HG02642 (cell line): ENCODE results near the gene OR8G1.
"Not testable (repeated sequence)": the region's sequence is repeated elsewhere in the genome, so short reads cannot be mapped to it uniquely, and the experiment has no call there.

Experiments
- ATAC-seq: cut with Tn5 transposase; IDR thresholded peaks from one replicate; pipeline ENCODE4 v1.9.1; 2021; ENCODE audit warnings: mild to moderate bottlenecking; ENCODE audit not compliant: unreplicated experiment, poor library complexity

Gene OR8G1, protein sequence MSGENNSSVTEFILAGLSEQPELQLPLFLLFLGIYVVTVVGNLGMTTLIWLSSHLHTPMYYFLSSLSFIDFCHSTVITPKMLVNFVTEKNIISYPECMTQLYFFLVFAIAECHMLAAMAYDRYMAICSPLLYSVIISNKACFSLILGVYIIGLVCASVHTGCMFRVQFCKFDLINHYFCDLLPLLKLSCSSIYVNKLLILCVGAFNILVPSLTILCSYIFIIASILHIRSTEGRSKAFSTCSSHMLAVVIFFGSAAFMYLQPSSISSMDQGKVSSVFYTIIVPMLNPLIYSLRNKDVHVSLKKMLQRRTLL

DNA sequence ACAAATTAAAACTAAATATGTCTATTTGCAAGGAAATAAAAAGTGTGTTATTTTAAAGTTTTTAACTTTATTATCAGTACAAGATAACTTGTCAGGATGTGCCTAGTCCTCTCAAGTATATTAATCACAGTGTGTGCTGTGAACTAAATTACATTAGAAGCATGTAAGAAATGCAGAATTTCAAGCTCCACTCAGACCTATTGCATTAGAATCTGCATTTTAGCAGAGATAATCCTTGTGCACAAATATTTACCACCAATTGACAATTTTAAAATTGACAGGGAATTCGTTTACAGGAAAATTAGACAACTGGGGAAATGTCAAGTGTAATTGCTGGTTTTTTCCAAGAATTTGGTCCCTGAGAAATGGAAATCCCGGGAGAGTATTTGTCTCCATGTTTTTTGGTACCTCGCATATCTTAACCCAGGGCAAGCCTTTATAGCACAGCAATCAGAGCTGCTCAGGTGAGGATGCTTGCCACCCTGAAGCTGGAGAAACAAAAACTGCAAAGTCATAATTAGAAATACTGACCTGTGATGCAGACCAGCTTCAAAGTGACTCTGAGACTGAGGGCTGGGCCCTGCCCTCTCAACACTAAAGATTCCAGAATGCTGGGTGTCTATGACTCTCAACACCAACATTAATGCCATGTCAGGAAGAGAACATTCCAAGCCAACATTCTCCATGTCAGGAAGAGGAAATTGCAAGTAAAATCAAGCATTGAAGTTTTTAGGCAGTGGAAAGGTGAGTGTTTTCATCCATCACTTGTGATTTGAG is at the start of gene OR8G1:
OR8G1 (plus strand) TSS at position 475 of the 777 bp plus-strand sequence. CDS start 8,581 bp downstream, outside the sequence.
- ATAC-seq, result no peak

DNA sequence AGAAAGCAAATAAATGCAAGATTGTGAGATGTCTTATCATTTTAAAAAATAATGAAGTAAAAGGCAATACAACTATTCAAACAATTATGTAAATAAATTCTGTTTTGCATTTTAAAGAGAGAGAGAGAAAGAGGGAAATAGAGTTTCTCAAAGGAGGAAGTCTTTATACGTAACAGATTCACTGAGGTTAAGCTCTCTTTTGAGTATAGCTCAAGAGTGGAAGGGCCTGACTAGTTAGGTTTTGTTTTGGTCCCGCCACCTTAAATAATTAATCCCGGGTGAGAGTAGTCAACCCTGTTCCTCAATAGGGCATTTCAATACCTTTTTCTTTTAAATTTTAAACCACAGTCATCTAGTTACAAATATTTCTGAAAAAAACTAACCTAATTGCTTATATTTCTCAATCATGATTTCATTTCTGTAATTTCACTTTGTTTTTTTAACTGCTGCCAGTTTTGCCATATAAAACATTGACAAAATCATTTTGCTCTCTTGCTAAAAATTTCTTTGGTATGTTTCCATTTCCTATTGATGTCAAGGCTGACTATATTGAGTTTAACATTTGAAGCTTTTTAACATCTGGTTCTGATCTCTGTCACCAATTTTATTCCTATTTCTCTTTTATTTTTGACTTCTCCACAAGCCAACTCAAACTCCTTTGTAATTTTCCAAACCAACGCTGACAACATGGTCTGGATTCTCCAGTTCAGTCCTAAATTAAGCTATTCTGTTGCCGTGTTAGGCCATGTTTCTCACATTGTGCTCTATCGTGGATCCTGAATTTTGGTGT is 47.5 kb upstream of the OR8G1 start:
- ATAC-seq, result peak; percentile 49

DNA sequence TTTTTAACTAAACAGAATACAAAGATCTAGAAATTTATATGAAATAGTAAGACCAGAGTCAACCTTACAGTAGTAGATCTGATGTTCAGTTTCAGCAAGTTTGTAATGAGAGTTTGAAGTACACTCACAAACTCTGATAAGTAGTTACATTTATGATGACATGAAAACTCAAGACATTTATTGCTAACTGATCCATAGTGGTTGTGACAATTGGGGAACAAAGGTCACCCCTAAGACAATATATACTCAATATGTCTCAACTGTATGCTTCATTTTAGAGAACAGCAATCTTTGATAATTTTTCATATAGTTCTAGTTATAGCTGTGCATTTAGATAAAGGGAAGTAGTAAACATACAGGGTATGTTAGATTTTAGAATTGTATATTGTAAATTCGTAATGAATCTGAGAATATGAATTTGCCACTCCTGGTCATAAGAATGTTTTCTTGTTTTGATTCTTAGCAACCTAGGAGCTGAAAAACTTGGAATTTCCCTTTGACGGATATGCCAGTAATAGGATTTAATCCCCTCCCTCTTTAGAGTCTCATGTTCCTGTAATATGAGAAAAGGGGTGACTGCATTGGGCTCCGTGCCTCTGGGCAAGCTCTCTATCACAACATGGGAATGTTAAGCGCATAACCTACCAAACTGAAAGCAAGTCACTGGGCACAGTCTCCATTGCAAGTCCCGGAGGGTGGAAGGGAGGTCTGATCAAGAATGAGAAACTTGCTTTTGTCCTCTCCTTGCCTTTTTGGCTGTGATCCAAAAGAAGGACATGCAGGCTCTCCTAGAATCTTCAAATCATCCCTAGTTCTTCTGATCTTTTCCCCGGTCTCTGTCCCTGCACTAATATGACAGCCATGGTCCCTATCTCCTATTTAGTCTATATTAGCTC is 46.4 kb upstream of the OR8G1 start:
- no peak for ATAC-seq

DNA sequence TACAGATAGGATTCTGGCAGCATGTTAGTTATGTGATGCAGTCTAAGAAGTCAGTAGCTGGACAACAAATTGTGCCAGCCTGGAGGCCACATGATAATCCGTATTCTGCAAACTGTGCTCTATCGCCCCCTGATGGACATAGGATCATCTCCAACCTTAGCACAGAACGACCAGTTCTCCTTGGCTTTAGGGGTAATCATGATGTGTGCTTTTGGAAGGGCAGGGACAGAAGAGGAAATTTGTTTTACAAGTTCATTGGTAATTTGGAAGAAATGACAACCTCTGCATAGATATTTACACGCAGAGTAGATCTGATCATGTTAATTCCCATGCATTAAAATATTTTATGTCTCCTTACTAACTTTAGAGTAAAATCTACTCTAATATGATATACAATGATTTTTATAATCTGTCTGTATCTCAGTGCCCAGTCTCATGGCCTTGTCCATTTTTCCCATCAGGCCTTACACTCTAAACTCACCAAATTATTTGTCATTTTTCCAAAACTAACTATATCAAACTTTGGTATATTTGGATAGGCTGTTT is 45.6 kb upstream of the OR8G1 start:
- peak; percentile 82 for ATAC-seq

DNA sequence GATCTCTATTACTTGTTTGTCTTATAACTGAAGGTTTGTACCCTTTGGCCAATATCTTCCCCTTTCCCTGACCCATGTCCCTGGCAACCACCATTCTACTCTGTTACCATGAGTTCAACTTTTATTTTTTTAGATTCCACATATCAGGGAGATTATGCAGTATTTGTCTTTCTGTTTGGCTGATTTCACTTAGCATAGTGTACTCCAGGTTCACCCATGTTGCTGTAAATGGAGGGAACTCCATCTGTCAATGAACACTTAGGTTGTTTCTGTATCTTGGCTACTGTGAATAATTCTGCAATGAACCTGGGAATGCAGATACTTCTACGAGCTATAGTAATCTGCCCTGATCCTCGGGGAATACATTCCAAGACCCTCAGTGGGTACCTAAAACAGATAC is 42.9 kb upstream of the OR8G1 start:
- no peak for ATAC-seq

DNA sequence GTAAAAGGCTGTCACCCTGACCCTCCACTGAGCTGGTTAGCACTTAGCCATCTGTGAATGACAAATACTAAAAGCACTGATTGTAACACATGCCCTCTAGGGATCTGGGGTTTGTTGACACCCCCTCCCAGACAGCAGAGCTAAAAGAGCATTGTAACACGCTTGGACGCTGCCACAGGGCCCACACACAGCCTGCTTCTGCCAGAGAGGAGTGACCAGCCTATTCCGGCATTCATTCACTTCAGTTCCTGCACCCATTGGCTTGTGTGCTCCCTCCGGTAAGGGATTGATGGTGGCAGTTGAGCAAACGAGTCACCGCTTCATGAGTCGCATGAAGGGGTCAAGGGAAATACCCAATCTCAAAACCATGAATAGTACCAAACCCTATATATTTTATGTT is 42.0 kb upstream of the OR8G1 start:
- no peak for ATAC-seq

DNA sequence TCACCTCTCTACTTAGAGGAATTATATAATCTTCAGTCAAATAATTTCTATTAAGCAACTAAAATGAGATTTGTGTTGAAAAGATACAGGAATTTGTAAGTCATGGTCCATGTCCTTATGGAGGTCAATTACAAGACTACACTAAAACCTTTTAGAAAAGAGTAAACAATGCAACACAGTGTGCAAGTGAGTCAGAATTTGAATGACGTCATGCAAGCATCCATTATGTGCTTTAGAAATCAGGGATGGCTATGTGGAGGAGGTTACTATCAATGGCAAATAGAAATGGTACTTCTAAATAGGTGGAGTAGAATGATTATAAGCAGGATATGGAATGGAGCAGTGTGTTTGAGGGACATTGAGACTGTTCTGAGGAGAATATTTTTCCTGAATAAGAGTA is 41.2 kb upstream of the OR8G1 start:
- ATAC-seq, result no peak

DNA sequence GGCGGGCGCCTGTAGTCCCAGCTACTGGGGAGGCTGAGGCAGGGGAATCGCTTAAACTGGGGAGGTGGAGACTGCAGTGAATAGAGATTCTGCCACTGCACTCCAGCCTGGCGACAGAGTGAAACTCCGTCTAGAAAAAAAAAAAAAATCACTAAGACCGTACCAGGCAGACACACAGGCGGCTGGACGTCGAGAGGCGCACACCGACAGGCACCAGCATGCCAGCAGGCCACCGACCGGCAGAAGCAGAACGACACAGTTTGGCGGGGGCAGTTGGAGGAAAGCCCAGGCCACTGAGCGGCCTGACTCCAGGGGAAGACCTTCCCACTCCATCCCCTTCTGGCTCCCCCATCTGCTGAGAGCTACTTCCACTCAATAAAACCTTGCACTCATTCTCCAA is 40.2 kb upstream of the OR8G1 start:
- ATAC-seq, result no peak

DNA sequence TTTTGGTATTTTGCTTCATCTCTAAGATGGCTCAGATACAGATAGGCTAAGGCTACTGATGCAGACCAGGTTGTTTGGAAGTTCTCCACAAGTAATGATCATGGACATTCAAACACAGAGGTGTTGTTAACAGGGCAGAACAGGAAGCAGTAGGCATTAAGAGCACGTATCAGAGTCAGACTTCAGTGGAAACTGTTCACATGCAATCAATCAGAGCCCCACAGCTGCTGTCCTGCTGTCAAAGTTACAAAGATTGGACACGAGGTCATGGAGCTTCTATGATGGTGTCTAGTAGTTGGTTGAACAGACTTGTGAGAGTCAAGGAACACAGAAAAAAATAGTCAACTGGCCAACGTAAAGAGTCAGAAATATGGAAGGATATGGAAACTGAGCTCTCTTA is 37.9 kb upstream of the OR8G1 start:
- ATAC-seq, result no peak

DNA sequence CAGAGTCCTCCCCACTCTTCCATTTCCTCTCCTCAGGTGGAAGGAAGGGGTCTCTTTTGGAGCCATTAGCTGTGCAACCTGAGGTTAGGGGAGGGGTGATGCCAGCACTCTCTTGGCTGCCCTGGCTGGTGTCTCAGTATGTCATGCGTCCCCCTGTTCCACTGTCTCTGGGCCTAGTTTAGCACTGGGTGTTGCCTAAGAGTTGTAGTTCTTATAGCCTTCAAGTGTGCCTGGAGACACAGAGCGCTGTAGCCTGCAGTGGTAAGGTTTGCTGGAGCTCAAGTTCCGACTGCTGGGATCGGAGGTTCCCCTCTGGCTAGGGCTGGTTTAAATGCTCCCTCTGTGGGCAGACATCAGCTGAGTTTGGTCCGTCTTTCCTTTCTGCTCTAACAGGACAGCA is 36.9 kb upstream of the OR8G1 start:
- ATAC-seq, result no peak

DNA sequence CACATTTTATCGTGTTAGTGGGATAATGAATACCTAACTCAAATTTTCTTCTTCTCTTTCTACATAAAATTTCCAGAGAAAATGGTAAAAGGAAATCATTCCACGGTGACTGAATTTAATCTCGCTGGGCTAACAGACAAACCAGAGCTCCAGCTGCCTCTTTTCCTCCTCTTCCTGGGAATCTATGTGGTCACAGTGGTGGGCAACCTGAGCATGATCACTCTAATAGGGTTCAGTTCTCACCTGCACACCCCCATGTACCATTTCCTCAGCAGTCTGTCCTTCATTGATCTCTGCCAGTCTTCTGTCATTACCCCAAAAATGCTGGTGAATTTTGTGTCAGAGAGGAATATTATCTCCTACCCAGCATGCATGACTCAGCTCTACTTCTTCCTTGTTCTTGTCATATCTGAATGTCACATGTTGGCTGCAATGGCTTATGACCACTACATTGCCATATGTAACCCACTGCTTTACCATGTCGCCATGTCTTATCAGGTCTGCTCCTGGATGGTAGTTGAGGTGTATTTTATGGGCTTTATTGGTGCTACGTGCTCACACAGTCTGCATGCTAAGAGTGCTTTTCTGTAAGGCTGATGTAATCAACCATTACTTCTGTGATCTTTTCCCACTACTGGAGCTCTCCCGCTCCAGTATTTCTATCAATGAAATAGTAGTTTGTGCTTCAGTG is 33.6 kb upstream of the OR8G1 start:
- ATAC-seq, result no peak

DNA sequence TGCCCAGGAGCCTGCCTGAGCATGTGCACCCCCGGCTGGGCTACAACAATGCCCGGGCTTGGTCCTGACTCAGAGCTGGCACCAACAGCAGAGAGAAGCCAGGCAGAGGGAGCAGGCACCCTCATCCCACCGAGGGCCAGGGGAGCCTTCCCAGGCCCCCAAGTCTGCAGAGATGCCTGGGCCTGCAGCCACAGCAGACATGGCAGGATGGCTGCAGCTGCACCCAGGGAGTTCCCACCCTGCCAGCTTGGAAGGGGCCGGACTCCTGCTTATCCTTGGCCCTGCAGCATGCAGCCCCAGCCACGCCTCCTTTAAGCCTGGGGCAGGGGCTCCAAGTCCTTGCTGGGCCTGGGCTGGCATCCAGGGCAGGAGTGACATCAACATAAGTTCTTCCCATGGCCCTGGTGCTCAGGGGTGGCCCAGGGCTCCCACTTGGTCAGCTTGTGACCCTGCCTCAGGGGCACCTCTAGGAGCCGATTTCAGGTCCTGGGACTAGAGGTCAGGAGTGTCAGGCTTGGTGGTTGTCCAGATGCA is 31.0 kb upstream of the OR8G1 start:
- ATAC-seq, result no peak

DNA sequence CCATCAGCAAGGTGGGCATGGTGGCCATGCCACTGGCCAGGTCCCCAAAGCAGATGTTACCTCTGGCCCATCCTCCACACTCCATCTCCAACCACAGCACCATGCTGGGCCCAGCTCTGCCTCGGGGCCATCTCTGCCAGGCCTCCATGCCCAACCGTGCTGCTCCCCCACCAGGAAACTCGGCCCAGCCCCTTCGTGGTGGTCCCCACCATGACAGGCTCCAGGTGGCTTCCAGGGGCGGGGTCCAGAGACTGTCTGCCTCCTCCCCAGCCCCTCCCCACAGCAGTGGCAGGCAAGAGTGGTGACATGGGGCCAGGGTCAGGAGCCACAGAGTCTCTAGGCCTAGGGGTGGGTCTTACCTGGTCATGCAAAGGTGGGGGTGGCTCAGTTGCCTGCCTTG is 30.5 kb upstream of the OR8G1 start:
- no peak for ATAC-seq

DNA sequence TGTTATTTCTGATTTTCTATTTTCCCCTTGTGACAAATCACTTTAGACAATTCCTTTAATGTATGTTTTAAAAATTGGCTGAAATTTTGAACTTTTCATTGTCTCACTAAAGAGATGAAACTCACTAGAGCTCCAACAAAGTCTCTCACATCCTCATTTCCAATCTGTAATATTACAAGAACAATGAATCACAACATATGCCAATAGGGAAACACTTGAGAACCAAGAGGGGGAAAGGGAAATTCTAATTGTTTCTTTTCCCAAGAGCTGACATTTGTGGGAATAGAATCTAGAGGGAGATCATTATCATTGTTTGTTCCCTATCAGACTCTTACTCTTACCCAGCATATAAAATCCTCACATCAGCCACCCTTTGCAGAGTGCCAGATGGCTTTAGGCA is 29.6 kb upstream of the OR8G1 start:
- ATAC-seq, result no peak

DNA sequence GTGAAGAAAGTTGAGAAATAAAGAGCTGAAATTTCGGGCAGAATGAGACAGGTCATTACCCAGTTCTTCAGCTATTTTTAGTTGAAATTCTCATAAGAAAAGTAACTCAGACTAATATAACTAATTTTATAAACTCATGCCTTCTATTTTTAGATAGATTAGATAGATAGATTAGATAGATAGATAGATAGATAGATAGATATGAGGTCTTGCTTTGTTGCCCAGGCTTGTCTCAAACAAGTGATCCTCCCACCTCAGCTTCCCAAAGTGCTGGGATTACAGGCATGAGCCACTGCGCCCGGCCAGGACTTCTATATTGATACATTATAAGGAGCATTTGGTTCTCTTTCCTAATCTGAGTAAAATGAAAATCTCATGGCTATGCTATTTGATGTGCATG is 26.9 kb upstream of the OR8G1 start:
- no peak for ATAC-seq

DNA sequence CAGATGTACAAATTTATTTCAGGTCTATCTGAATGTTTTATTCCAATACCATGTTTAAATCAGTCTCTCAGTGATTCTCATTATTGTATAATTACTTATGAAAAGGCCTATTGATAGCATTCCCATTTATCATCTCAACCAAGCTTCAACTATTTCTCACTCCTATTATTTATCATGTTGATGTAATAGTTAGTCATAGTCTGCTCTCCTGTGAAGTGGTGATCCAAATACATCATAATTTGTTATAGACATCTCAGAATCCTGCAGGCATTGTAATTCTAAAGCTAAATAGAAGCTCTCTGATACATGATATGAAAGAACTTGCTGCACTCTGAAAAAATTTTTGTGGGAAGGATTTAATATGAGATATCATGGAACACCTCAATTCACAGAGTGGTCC is 21.8 kb upstream of the OR8G1 start:
- no peak for ATAC-seq

DNA sequence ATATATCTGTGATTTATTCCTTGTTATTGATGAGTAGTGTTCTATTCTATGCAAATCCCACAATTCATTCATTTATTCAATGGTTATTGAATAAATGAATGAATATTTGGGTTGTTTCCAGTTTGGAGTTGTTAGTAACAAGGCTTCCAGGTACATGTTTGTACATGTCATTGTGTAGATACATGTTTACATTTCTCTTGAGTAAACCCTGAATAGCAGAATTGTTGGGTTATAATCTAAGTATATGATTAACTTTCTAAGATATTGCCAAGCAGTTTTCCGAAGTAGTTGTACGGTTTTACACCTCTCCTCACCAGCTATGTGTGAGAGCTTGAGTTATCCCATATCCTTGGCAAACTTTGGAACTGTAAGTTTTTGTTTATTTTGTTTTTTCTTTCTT is 18.5 kb upstream of the OR8G1 start:
- no peak for ATAC-seq

DNA sequence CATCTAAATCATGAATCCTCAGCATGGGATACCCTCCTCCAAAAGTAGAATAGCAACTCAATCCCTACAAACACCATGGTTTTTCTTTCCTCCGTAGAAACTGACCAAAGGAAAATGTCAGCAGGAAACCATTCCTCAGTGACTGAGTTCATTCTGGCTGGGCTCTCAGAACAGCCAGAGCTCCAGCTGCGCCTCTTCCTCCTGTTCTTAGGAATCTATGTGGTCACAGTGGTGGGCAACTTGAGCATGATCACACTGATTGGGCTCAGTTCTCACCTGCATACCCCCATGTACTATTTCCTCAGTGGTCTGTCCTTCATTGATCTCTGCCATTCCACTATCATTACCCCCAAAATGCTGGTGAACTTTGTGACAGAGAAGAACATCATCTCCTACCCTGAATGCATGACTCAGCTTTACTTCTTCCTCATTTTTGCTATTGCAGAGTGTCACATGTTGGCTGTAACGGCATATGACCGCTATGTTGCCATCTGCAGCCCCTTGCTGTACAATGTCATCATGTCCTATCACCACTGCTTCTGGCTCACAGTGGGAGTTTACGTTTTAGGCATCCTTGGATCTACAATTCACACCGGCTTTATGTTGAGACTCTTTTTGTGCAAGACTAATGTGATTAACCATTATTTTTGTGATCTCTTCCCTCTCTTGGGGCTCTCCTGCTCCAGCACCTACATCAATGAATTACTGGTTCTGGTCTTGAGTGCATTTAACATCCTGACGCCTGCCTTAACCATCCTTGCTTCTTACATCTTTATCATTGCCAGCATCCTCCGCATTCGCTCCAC is 16.1 kb upstream of the OR8G1 start:
- not testable (repeated sequence) for ATAC-seq
